ENCODE measurements around the gene PNP. TPM values are rescaled to one million over a fixed set of nuclear protein-coding genes. Genes with fewer than 3 reads are reported as not detected.
A peak's percentile ranks its signal among the peaks of the same experiment; 100 is the strongest.

The PNP gene
- 10 to 100 TPM; 17.0 to 37.5 (median 27.6) TPM for total RNA-seq

GRCh38 chr14:20469242-20469889, at the start of gene PNP:
Gene PNP, plus strand, starts transcription at chr14:20469406. Its CDS starts 119 bp downstream, at chr14:20469525.
- H3K4me1 ChIP-seq, result peaks cover 0 to 19% (median 10%) of the 10 kb centered on the region in 4 donors
- H3K9me3 ChIP-seq, result no peaks in the 10 kb centered on the region
- H3K4me3 ChIP-seq, result peak within 1 kb of the TSS; percentile 51 to 85 (median 70)
- 1 to 2% methylated on average over 25 to 38 of the region's 40 CpGs for WGBS, 2 donors
- no peaks in the 10 kb centered on the region for H3K27me3 ChIP-seq
- H3K36me3 ChIP-seq, result peaks cover 0 to 20% (median 2%) of the 10 kb centered on the region in 3 donors
- H3K27ac ChIP-seq, result peak within 1 kb of the TSS; percentile 47 to 91 (median 86)
- peak; percentile 68 to 78 for DNase-seq (ENCODE audit: low spot score in 2 of 2)
- TF ChIP-seq EP300 (IDR thresholded peaks at IDR 0.05) (peak in 1 of 2 donors; percentile 97), POLR2A (IDR thresholded peaks at IDR 0.05) (peak; percentile 74 to 92), CTCF (IDR thresholded peaks at IDR 0.05) (no peak)

- no peak for DNase-seq (ENCODE audit: low spot score in 2 of 2)
- no peak for TF ChIP-seq CTCF (IDR thresholded peaks at IDR 0.05)
- no peak for TF ChIP-seq EP300 (IDR thresholded peaks at IDR 0.05)
- no peak for TF ChIP-seq POLR2A (IDR thresholded peaks at IDR 0.05)
- no peaks in the 10 kb centered on the region for H3K36me3 ChIP-seq
- no peaks in the 10 kb centered on the region for H3K9me3 ChIP-seq
- no peak overlapping the region for H3K4me3 ChIP-seq
- H3K27ac ChIP-seq, result no peak overlapping the region
- peaks cover 0 to 8% (median 2%) of the 10 kb centered on the region in 4 donors for H3K4me1 ChIP-seq
- 45 to 71% methylated on average over 1 of the region's 1 CpG for WGBS, 2 donors
- no peaks in the 10 kb centered on the region for H3K27me3 ChIP-seq
Measured at GRCh38 chr14:20419419-20419818, 49.8 kb upstream of the PNP start.

GRCh38 chr14:20421267-20421666, 47.9 kb upstream of the PNP start:
- no peaks in the 10 kb centered on the region for H3K36me3 ChIP-seq

GRCh38 chr14:20422886-20423285, 46.3 kb upstream of the PNP start:
- no peak overlapping the region for H3K27ac ChIP-seq
- peaks cover 0 to 6% (median 0%) of the 10 kb centered on the region in 4 donors for H3K4me1 ChIP-seq
- no peaks in the 10 kb centered on the region for H3K27me3 ChIP-seq
- H3K9me3 ChIP-seq, result no peaks in the 10 kb centered on the region
- H3K4me3 ChIP-seq, result no peak overlapping the region
- WGBS, 2 donors, result 38 to 48% methylated on average over 2 of the region's 2 CpGs
- TF ChIP-seq POLR2A (IDR thresholded peaks at IDR 0.05), result no peak
- no peak for TF ChIP-seq CTCF (IDR thresholded peaks at IDR 0.05)
- no peak for TF ChIP-seq EP300 (IDR thresholded peaks at IDR 0.05)
- no peaks in the 10 kb centered on the region for H3K36me3 ChIP-seq
- DNase-seq (ENCODE audit: low spot score in 2 of 2), result no peak

More at GRCh38 chr14:20421267-20421666, 47.9 kb upstream of the PNP start:
- H3K4me1 ChIP-seq, result no peaks in the 10 kb centered on the region
- H3K27me3 ChIP-seq, result no peaks in the 10 kb centered on the region
- H3K9me3 ChIP-seq, result no peaks in the 10 kb centered on the region
- TF ChIP-seq POLR2A (IDR thresholded peaks at IDR 0.05), result no peak
- no peak for TF ChIP-seq CTCF (IDR thresholded peaks at IDR 0.05)
- no peak for DNase-seq (ENCODE audit: low spot score in 2 of 2)
- no peak overlapping the region for H3K4me3 ChIP-seq
- no peak overlapping the region for H3K27ac ChIP-seq
- 24 to 33% methylated on average over 2 of the region's 2 CpGs for WGBS, 2 donors

- 29 to 33% methylated on average over 2 of the region's 2 CpGs for WGBS, 2 donors
- no peak for DNase-seq (ENCODE audit: low spot score in 2 of 2)
- Histone ChIP-seq H3K9me3 (no peaks in the 10 kb centered on the region), H3K4me1 (peaks cover 0 to 18% (median 4%) of the 10 kb centered on the region in 4 donors), H3K27ac (no peak overlapping the region), H3K4me3 (no peak overlapping the region), H3K36me3 (peaks cover 0 to 3% (median 0%) of the 10 kb centered on the region in 3 donors), H3K27me3 (no peaks in the 10 kb centered on the region)
- TF ChIP-seq EP300 (IDR thresholded peaks at IDR 0.05), result no peak
- no peak for TF ChIP-seq CTCF (IDR thresholded peaks at IDR 0.05)
- TF ChIP-seq POLR2A (IDR thresholded peaks at IDR 0.05), result no peak
Measured at GRCh38 chr14:20424851-20425250, 44.4 kb upstream of the PNP start.
